ENCODE measurements around the gene RTN4RL2. TPM values are rescaled to one million over a fixed set of nuclear protein-coding genes. Genes with fewer than 3 reads are reported as not detected.
A peak's percentile ranks its signal among the peaks of the same experiment; 100 is the strongest.

Gene RTN4RL2
- total and polyA plus RNA-seq, 9 of the 15 experiments (the other 6 are each of a cell fraction or from before 2014, with no cell fraction given): 0.06 to 1.9 (median 0.34) TPM; not detected in 4

DNA sequence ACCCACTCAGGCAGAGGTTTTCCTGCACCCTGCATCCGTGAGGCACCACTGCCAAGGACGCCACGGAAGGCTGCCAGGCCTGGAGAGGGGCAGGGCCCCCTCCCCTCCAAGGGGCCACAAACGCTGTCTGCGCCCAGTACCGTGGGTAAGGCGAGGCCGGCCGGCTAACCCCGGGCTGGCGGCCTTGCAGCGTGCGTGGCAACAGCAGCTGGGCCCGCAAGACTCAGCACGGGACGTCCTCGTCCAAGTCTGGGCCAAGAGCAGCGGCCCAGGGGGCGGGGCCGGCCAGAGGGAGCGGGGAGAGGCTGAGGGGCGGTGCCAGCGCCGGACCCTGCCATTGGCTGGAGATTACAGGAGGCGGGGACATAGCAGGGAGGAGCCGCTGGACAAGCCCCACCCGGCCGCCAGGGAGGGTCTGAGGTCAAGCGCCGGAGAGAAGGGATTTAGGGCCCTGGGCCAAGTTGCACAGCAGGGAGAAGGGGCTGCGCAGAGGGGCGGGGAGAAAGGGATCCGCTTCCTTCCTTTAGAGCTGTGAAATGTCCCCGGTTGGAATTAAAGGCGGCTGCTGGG, 39.2 kb downstream of the RTN4RL2 start:
- Histone ChIP-seq H3K27me3 (ENCODE audit: control insufficient read depth in 2 of 2, insufficient read depth in 2 of 2, low read length in 2 of 2) (no peaks in the 10 kb centered on the region), H3K4me1 (replicated peaks in 1 of 2; ENCODE audit: control insufficient read depth in 2 of 2, insufficient read depth in 2 of 2, low read length in 2 of 2) (peaks cover 16 to 26% of the 10 kb centered on the region in 2 experiments), H3K36me3 (ENCODE audit: control insufficient read depth, insufficient read depth, low read length) (peaks cover 73% of the 10 kb centered on the region), H4K20me1 (replicated peaks; ENCODE audit: control insufficient read depth, insufficient read depth, low read length) (peaks cover 24% of the 10 kb centered on the region), H3K27ac (ENCODE audit: extremely low read depth, low read depth, low read length) (peak overlapping the region; percentile 61; the same call in 2 of the 3 replicates), H3K4me3 (peak overlapping the region; percentile 7; the same call in 1 of the 2 replicates), H2AFZ (ENCODE audit: low read depth, low read length) (peak overlapping the region; percentile 52), H3K79me2 (ENCODE audit: control insufficient read depth, insufficient read depth, low read length) (peaks cover 7% of the 10 kb centered on the region; the same call in 1 of the 3 replicates), H3K9me1 (ENCODE audit: control insufficient read depth, insufficient read depth, low read length) (no peaks in the 10 kb centered on the region), H3K9me3 (replicated peaks; ENCODE audit: control insufficient read depth, insufficient read depth, low read depth, low read length) (no peaks in the 10 kb centered on the region), H3K9ac (ENCODE audit: insufficient read depth in 1 of 2, low read depth in 2 of 2, low read length in 2 of 2) (peak overlapping the region; percentile 28 to 88; a peak in 3 of 4 replicates), H3K4me2 (ENCODE audit: insufficient read depth, low read length) (peak overlapping the region; percentile 71)
- ChIA-PET POLR2A (interaction anchor here (1.2 to 4.5 kb wide), 2 partner anchors 16 to 18 kb away, joined by 3 to 25 read pairs; partner anchors contain the start of gene SLC43A1), CTCF (ENCODE audit: low intra/inter-chr PET ratio) (no interaction called here)
- DNase-seq (ENCODE audit: extremely low read depth in 1 of 4, low spot score in 3 of 4) (peak; percentile 96 to 100 (median 100)), FAIRE-seq (peak; percentile 82), ATAC-seq (peak; percentile 99)
- BruUV-seq (replicated peaks): no TSS peak
- intact Hi-C loops (cut with micrococcal nuclease): loop anchor here (1.0 kb wide), 1 partner anchor 16 kb away; the partner anchor contains the start of gene SLC43A1
- in situ Hi-C loops (cut with MboI): no loop called here
- WGBS (ENCODE audit: insufficient coverage, low coverage, missing lambda C conversion rate): 2% methylated on average over 25 of the region's 35 CpGs
- TF ChIP-seq MYC (IDR thresholded peaks at IDR 0.05; ENCODE audit: low read depth, low read length) (0 out of 2 replicates have a peak, but pooled peaks have one; percentile 32), MYC (CRISPR knock-in tag; IDR thresholded peaks at IDR 0.05; ENCODE audit: borderline replicate concordance, low read depth) (no peak), PTBP1 (IDR thresholded peaks at IDR 0.05; ENCODE audit: low read depth, low read length) (no peak), ZBTB7A (IDR thresholded peaks at IDR 0.05; ENCODE audit: borderline replicate concordance, control insufficient read depth, low read depth, low read length) (peak; percentile 82; the same call in 1 of the 2 replicates), NR2C2 (CRISPR knock-in tag; IDR thresholded peaks at IDR 0.05) (no peak), NR2C2 (tag; IDR thresholded peaks at IDR 0.05) (peak; percentile 71), FOXK1 (CRISPR knock-in tag; IDR thresholded peaks at IDR 0.05; ENCODE audit: borderline replicate concordance) (no peak), CSDE1 (IDR thresholded peaks at IDR 0.05) (no peak), KAT8 (IDR thresholded peaks at IDR 0.05; ENCODE audit: low read depth) (no peak), CTBP1 (IDR thresholded peaks at IDR 0.05; ENCODE audit: borderline replicate concordance) (no peak; the same call in 1 of the 2 replicates)
- TF ChIP-seq, protein P1, sequence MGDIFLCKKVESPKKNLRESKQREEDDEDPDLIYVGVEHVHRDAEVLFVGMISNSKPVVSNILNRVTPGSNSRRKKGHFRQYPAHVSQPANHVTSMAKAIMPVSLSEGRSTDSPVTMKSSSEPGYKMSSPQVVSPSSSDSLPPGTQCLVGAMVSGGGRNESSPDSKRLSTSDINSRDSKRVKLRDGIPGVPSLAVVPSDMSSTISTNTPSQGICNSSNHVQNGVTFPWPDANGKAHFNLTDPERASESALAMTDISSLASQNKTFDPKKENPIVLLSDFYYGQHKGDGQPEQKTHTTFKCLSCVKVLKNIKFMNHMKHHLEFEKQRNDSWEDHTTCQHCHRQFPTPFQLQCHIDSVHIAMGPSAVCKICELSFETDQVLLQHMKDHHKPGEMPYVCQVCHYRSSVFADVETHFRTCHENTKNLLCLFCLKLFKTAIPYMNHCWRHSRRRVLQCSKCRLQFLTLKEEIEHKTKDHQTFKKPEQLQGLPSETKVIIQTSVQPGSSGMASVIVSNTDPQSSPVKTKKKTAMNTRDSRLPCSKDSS (IDR thresholded peaks at IDR 0.05; ENCODE audit: low read depth, partially characterized antibody): no peak
- TF ChIP-seq, protein P2, sequence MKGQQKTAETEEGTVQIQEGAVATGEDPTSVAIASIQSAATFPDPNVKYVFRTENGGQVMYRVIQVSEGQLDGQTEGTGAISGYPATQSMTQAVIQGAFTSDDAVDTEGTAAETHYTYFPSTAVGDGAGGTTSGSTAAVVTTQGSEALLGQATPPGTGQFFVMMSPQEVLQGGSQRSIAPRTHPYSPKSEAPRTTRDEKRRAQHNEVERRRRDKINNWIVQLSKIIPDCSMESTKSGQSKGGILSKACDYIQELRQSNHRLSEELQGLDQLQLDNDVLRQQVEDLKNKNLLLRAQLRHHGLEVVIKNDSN (CRISPR knock-in tag; IDR thresholded peaks at IDR 0.05): 0 out of 2 replicates have a peak, but pooled peaks have one; percentile 14
- TF ChIP-seq, protein P3, sequence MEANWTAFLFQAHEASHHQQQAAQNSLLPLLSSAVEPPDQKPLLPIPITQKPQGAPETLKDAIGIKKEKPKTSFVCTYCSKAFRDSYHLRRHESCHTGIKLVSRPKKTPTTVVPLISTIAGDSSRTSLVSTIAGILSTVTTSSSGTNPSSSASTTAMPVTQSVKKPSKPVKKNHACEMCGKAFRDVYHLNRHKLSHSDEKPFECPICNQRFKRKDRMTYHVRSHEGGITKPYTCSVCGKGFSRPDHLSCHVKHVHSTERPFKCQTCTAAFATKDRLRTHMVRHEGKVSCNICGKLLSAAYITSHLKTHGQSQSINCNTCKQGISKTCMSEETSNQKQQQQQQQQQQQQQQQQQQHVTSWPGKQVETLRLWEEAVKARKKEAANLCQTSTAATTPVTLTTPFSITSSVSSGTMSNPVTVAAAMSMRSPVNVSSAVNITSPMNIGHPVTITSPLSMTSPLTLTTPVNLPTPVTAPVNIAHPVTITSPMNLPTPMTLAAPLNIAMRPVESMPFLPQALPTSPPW (CRISPR knock-in tag; IDR thresholded peaks at IDR 0.05): peak; percentile 70
- TF ChIP-seq, protein P4, sequence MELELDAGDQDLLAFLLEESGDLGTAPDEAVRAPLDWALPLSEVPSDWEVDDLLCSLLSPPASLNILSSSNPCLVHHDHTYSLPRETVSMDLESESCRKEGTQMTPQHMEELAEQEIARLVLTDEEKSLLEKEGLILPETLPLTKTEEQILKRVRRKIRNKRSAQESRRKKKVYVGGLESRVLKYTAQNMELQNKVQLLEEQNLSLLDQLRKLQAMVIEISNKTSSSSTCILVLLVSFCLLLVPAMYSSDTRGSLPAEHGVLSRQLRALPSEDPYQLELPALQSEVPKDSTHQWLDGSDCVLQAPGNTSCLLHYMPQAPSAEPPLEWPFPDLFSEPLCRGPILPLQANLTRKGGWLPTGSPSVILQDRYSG (tag; conservative IDR thresholded peaks at IDR 0.05; ENCODE audit: low read depth): no peak
